HEK293T (cell line): ENCODE measurements around the gene SLCO4A1.

Source experiments
- FOXA1 ChIP-seq: fragments of 450-650 bp; IDR thresholded peaks from 2 replicates; pipeline ENCODE4 v1.6.1; 2016; ENCODE audit warnings: mild to moderate bottlenecking
- FOXM1 ChIP-seq: fragments of 450-650 bp; IDR thresholded peaks from 2 replicates; pipeline ENCODE4 v1.6.1; 2017; ENCODE audit warnings: mild to moderate bottlenecking, borderline replicate concordance

GRCh38 chr20:62662422-62662821, 20.1 kb downstream of the SLCO4A1 start:
- no peak for TF ChIP-seq FOXA1
- TF ChIP-seq FOXM1, result no peak
